Activated CD4-positive, alpha-beta T cell treated with anti-CD3 and anti-CD28 coated beads, Interleukin-2, amount 50 U/mL, for 4 hours (primary cell): ENCODE results near the gene ARHGAP8.
"Not testable (repeated sequence)": the region's sequence is repeated elsewhere in the genome, so short reads cannot be mapped to it uniquely, and the experiment has no call there.

ENCODE experiments used
- DNase-seq, 2 experiments: peaks; one replicate each; pipeline ENCODE4 v3.0.0-alpha.2; 2020

The ARHGAP8 gene

DNA sequence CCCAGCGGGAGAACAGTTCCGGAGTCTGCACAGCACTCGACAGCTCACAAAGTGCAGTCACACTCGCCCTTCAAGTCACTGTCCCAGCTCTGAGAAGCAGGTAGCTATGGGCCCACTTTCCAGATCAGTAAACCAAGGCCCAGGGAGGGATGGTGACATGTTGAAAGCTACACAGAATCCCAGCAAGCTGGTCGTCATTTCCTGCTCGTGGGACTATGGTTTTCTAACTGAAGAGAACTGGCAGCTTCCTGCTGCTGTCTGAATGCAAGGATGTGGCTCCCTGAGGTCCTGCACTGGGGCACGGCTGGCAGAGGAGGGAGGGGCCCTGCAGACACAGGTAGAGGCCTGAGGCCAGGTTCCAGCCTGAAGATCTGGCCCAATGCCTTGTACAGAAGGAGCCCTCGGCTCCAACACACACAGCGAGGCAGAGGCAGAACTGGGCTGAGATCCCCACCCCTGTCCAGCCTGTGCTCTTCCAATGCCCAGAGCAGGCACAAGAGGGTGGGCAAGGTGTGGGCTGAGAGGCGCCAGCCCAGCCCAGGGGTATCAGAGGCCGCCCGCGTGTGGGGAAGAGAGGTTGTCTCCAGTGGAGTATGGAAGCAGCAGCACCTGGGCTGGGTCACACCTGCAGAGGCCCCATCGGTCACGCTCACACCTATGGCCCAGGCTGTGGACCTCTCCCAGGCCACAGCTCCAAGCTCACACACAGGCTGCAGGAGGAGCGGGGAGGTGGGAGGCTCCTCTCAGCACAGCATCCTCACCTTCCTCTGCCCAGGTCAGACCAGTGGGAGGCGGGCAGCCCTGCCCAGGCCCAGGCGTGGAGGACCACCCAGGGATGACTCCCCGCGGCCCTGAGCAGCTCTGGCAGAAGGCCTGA lies 138.3 kb downstream of the ARHGAP8 start:
- DNase-seq: no peak

- DNase-seq: no peak
These were observed 138.9 kb downstream of the ARHGAP8 start for GRCh38 chr22:44891293-44891747.

GRCh38 chr22:44891791-44892190 lies 139.4 kb downstream of the ARHGAP8 start:
- no peak for DNase-seq

DNA sequence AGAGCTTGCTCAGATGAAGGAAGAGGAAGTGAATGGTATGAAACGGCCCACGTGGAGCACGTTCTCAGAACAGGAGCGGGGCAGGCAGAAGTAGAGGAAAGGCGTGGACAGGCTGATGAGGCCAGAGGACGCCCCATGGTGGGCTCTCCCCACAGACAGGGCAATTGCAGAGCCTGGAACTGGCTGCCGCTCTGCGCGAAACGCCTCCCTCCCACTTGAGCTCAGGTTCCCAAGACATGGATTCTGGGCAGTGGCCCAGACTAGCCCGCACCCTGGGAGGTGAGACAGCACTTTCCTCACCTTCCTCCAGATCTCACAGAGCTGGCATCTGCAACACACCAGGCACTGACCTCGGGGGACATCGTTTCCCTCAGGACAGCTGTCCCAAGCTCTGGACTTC lies 139.9 kb downstream of the ARHGAP8 start:
- no peak for DNase-seq

DNA sequence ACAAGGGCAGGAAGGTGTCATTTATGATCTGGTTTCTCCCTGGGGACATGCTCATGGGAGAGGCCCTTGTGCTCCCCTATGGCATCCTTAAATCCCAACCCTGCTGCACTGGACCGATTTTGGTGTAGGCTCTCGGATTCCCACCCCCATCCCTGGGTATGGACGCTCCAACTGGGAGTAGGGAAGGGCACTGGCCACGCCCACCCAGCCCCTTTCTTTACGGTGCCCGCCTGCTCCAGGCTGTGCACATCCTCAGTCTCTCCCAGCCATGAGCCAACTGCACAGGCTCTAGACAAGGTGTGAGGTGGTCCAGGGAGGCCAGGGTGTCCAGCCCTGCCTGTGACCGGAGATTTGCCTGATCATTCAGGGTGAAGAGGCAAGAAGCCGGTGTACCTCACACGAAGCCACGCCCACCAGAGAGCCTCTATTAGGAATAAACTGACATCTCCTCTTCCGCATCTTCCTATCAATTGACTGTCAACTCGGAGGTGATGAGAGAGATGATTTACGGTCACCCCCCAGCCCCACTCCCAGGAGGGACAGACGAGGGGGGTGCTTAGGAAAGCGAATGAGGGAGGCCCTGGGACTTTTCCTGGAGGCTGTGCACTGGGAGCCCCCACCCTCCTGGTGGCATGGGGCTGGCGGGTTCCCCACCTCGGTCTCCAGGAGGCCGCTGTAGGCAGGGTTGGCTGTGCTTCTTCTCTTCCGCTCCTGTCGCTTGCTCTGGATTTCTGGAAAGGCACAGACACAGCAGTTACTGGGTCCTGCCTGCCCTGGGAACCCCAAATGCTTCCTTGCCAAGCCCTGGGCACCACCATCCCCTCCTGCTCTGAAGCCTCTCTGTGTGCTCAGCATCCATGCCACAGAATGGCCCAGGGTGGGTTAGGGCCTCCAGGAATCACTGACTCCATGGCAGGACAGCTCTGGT lies 140.7 kb downstream of the ARHGAP8 start:
- no peak for DNase-seq

- no peak for DNase-seq
These were observed 141.3 kb downstream of the ARHGAP8 start for GRCh38 chr22:44893731-44894080.

- DNase-seq: no peak
These were observed 141.9 kb downstream of the ARHGAP8 start for GRCh38 chr22:44894321-44894720.

- DNase-seq: no peak
These were observed 142.4 kb downstream of the ARHGAP8 start for GRCh38 chr22:44894782-44895181.

GRCh38 chr22:44895296-44896055 lies 143.1 kb downstream of the ARHGAP8 start:
- no peak for DNase-seq

DNA sequence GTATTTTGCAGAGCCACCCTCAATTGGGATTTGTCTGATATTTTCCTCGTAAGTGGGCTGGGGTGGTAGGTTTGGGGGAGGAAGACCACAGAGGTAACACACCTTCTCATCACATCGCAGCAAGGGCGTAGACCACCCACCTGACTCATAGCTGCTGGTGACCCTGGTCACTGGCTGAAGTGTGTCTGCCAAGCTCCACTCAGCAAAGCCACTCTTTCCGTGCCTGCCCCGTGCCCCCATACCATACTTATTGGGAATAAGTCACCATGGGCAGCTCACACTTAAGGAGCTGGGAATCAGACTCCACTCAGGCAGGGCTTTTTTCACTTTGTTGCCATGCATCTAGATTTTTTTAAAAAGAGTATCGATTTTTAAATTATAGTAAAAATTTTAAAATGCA lies 145.9 kb downstream of the ARHGAP8 start:
- no peak for DNase-seq

DNA sequence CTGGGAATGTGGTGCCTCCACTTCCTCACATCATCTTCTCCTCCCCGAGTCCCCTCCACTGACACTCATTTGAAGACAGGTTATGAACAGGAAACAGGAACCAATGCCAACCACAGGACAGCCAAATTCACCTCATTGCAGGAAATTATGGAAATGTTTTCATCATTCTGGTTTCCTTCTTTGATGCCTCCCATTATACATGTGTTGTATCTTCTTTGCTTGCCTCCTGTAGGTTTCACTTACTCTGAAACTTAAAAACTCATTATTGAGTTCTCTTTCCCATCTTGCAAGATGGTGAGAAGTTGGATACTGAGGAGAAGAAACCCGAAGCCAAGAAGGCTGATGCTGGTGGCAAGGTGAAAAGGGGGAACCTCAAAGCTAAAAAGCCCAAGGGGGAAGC lies 148.9 kb downstream of the ARHGAP8 start:
- no peak for DNase-seq

DNA sequence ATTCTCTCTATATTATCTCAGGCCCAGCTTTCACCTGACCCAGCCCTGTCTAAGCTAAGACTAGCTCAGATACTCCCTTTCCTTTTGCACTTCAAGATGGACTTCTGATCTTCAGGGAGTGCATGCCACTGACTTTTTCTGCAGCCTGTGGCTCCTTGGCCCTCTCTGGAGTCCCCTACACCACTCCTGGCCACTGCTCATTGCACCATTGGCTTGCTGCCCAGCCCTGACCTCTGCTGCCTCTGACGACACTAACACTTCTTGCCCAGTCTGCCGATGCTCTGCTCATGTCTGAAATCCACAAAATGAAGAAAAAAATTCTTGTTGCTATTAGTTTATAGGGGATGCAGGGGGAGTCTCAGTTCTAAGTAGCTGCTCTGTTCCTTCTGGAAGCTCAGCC lies 150.8 kb downstream of the ARHGAP8 start:
- not testable (repeated sequence) for DNase-seq

DNA sequence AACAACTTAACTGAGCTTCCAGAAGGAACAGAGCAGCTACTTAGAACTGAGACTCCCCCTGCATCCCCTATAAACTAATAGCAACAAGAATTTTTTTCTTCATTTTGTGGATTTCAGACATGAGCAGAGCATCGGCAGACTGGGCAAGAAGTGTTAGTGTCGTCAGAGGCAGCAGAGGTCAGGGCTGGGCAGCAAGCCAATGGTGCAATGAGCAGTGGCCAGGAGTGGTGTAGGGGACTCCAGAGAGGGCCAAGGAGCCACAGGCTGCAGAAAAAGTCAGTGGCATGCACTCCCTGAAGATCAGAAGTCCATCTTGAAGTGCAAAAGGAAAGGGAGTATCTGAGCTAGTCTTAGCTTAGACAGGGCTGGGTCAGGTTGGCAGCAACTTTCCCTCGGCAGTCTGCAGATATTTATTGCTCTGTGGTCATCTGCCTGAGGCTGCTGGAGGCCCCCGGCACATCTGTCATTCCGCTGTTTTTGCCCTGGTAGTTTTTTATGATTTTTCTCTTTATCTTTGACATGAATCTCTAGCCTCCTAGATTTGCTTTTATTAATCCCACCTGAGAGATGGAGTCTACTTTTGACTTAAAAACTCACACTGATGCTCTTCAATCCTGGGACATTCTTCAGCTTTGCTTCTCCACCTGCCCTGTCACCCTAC lies 152.2 kb downstream of the ARHGAP8 start:
- not testable (repeated sequence) for DNase-seq

- no peak for DNase-seq
These were observed 154.0 kb downstream of the ARHGAP8 start for GRCh38 chr22:44906248-44906936.

- DNase-seq: no peak
These were observed 154.7 kb downstream of the ARHGAP8 start for GRCh38 chr22:44906999-44907644.

- DNase-seq: no peak
These were observed 155.7 kb downstream of the ARHGAP8 start for GRCh38 chr22:44907765-44908737.

- no peak for DNase-seq
These were observed 156.9 kb downstream of the ARHGAP8 start for GRCh38 chr22:44909241-44909640.
